Activated effector memory CD4-positive, alpha-beta T cell treated with anti-CD3 and anti-CD28 coated beads, Interleukin-2, amount 50 U/mL, for 16 hours (primary cell): Measurements from ENCODE around the gene MAP4K1.

Experiments
- DNase-seq: peaks from one replicate; pipeline ENCODE4 v3.0.0-alpha.2; 2020

MAP4K1 gene

DNA sequence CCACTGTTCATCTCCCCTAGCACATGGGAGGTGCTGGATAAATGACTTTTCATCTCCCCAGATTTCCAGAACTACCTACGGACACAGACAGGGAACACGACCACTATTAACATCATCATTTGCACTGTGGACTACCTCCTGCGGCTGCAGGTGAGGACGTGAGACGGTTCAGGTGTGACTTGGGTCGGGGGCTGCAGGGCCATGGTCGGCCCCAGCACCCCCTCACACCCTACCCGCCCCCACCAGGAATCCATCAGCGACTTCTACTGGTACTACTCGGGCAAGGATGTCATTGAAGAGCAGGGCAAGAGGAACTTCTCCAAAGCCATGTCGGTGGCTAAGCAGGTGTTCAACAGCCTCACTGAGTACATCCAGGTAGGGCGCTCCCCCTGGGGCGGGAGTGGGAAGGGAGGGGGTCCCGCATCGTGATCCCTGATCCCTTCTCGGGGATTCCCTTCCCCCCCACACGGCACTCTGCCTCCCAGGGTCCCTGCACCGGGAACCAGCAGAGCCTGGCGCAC, 74.4 kb downstream of the MAP4K1 start:
- no peak for DNase-seq

DNA sequence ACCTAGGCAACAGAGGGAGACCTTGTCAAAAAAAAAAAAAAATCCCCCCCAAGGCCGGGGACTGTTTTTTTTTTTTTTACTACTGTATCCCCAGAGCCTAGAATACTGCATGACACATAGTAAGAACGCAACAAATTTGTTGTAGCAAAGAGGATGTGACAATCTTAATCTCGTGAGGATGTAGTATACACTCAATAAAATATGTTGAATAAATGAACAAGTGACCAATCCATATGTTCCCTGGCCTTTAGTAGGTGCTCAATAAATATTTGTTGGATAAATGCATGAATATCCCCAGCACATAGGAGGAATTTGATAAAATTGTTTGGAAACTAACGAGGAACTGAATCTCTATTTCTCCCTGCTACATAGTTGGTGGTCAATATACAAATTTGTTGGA, 75.7 kb downstream of the MAP4K1 start:
- DNase-seq: no peak

DNA sequence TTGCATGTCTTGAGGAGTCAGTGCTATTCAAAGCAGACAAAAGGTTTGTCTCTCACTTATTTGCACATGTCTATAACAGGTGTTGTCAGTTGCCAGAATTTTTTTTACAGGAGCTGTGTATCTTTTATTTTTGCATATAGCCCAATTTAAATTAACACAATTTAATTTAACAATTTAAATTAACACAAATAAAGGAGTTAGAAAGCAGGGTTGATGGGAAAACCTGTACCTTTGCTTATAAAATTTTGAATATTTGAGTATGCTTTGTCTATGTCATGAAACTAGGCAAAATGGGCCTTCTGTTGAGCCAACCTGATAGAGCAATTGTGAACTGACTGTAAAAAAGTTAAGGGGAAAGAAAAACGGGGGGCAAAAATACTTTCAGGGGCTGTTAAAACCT, 78.0 kb downstream of the MAP4K1 start:
- DNase-seq: no peak

DNA sequence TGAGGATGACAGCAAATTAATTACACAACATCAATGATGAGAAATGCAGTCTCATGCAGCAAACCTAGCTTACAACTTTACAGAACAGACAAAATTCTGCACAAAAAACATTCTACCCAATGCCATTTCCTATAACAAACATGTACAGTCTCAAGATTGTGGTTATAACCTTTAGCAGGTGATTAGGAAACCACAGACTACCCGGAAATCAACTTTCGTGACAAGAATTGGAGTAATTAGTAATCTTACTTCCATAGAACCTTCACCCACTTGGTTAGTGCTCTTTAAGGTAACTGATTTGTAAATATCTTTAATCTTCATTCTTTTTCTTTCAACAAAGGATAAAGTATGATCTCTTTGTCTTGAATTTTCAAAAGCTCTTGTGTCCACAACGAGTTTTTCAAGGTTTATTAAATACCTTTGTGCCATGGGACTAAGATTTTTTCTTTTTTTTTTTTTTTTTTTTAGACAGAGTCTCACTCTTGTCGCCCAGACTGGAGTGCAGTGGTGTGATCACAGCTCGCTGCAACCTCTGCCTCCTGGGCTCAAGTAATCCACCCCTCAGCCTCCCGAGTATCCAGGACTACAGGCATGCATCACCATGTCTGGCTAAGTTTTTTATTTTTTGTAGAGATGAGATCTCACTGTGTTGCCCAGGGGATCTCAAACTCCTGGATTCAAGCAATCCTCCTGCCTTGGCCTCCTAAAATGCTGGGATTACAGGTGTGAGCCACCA, 78.8 kb downstream of the MAP4K1 start:
- DNase-seq: peak; percentile 72

DNA sequence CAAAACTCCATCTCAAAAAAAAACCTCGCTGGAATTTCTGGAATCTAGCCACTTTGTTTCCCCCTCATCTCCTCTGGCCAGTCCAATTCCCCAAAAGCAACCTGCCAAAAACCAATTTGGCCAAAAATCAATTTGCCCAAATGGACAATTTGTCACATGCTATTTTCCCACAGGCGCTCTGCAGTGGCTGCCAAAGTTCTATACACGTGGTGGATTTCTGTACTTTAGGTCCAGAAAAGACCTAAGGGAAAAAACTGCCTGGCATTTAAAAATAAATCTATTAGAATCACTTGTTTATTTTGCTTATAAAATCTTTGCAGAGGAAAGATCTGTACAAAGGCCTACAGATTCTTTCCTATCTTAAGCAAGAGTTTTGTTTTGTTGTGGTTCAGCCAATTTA, 79.4 kb downstream of the MAP4K1 start:
- DNase-seq: no peak
